Measurements from ENCODE around the gene GRB2.
"Not testable (repeated sequence)": the region's sequence is repeated elsewhere in the genome, so short reads cannot be mapped to it uniquely, and the experiment has no call there.

The GRB2 gene

DNA sequence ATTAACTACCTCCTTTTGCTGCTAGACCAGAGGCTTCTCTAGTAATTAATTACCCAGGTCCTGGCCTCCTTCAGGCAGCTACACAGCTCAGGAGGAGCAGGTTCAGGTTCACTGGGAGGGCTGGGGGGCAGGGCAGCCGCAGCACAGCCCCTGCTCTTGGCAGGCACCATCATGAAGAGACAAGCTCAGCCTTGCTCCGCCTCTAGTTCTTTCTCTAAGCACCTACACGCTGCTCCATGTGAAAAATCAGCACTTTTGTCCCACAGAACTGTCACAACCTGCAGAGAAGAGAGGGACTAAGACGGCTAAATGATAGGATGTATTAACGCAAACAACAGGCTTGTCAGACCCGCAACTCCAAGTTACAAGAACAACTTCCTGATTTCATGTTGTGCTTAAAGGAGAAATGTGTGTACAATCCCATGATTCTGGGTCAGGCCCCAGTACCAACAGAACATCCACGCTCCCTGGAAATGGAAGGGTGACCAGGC is 53.4 kb downstream of the GRB2 start:
- peaks cover 57% of the 10 kb centered on the region for H3K4me1 Mint-ChIP-seq
- DNase-seq (ENCODE audit: low spot score in 2 of 2) (no peak), ATAC-seq (replicated peaks; ENCODE audit: extremely low read depth, poor library complexity, severe bottlenecking) (no peak)
- H3K27me3 Mint-ChIP-seq = no peaks in the 10 kb centered on the region
- H3K9me3 Mint-ChIP-seq = no peaks in the 10 kb centered on the region
- H3K27ac Mint-ChIP-seq (ENCODE audit: low read depth) = no peak overlapping the region
- peaks cover 6% of the 10 kb centered on the region for H3K36me3 Mint-ChIP-seq (ENCODE audit: insufficient read depth)
- no peak overlapping the region for H3K4me3 Mint-ChIP-seq

DNA sequence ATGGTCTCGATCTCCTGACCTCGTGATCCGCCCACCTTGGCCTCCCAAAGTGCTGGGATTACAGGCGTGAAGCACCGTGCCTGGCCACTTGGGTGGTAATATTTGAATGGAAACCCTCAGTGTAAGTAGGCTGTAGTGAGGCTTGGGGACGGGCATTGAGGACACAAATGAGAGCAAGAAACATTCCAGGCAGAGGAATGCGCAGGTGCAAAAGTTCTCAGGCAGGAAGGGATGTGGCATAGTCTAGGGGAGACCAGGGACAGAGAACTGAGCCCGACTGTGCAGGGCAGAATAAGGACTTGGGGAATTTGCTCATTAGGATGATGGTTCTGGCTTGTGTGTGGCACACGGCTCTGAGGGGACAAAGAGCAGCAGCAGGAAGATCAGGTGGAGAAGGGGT is 54.8 kb downstream of the GRB2 start:
- Mint-ChIP-seq H3K4me1 (peaks cover 59% of the 10 kb centered on the region), H3K9me3 (no peaks in the 10 kb centered on the region), H3K4me3 (no peak overlapping the region), H3K27me3 (no peaks in the 10 kb centered on the region), H3K27ac (ENCODE audit: low read depth) (no peak overlapping the region), H3K36me3 (ENCODE audit: insufficient read depth) (peaks cover 2% of the 10 kb centered on the region)
- no peak for DNase-seq (ENCODE audit: low spot score in 2 of 2)
- ATAC-seq (replicated peaks; ENCODE audit: extremely low read depth, poor library complexity, severe bottlenecking) = no peak

DNA sequence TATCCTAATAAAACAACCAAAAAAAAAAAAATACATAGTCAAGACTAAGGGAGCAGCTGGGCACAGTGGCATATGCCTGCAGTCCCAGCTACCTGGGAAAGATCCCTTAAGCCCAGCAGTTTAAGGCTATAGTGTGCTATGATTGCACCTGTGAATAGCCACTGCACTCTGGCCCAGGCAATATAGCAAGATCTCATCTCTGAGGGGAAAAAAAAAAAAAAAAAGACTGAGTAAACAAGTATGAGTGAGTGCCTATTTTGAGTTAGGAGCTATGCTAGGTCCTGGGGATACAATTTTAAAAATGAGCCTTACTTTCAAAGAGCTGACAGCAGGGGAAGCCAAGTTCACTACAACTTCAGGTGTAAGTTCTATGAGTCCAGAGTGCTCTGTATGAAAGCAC is 55.4 kb downstream of the GRB2 start:
- H3K4me1 Mint-ChIP-seq = peaks cover 61% of the 10 kb centered on the region
- no peaks in the 10 kb centered on the region for H3K9me3 Mint-ChIP-seq
- no peak for DNase-seq (ENCODE audit: low spot score in 2 of 2)
- peak overlapping the region; percentile 2 for H3K27ac Mint-ChIP-seq (ENCODE audit: low read depth)
- ATAC-seq (replicated peaks; ENCODE audit: extremely low read depth, poor library complexity, severe bottlenecking) = no peak
- H3K36me3 Mint-ChIP-seq (ENCODE audit: insufficient read depth) = peaks cover 5% of the 10 kb centered on the region
- H3K27me3 Mint-ChIP-seq = no peaks in the 10 kb centered on the region
- no peak overlapping the region for H3K4me3 Mint-ChIP-seq

DNA sequence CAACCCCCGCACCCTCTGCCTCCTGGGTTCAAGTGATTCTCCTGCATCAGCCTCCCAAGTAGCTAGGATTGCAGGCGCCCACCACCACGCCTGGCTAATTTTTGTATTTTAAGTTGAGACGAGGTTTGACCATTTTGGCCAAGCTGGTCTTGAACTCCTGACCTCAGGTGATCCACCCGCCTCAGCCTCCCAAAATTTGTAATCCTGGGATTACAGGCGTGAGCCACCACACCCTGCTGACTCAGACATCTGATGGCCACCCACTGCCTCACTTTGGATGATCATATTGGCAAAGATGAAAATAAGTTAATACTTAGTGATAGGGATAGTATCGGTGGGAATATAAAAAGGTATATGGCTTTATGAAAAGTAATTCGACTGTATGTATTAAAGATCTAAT is 55.9 kb downstream of the GRB2 start:
- DNase-seq (ENCODE audit: low spot score in 2 of 2) (no peak), ATAC-seq (replicated peaks; ENCODE audit: extremely low read depth, poor library complexity, severe bottlenecking) (no peak)
- H3K27ac Mint-ChIP-seq (ENCODE audit: low read depth) = peak overlapping the region; percentile 2
- H3K4me1 Mint-ChIP-seq = peaks cover 61% of the 10 kb centered on the region
- H3K27me3 Mint-ChIP-seq = no peaks in the 10 kb centered on the region
- H3K4me3 Mint-ChIP-seq = no peak overlapping the region
- H3K9me3 Mint-ChIP-seq = no peaks in the 10 kb centered on the region
- peaks cover 5% of the 10 kb centered on the region for H3K36me3 Mint-ChIP-seq (ENCODE audit: insufficient read depth)

DNA sequence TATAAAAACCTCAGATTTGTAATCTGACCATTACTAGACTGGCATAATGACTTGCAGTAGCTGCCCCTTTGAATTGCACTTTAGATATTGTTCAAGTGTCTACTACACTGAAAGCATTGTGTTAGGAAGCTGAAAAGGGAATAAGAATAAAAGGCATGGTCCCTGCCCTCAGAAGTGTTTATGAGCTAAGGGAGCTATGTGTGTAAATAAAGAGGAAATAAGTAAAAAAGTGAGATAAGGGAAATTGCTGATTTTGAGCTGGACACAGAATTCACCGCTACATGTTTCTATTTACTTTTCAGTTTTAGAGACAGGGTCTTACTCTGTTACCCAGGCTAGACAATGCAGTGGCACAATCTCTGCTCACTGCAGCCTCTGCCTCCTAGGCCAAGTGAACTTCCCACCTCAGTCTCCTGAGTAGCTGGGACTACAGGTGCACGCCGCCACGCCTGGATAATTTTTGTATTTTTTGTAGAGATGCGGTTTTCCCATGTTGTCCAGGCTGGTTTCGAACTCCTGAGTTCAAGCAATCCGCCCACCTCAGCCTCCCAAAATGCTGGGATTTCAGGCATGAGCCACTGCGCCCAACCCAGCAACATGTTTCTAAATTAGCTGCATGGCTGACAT is 57.0 kb downstream of the GRB2 start:
- Mint-ChIP-seq H3K4me1 (peaks cover 68% of the 10 kb centered on the region), H3K27ac (ENCODE audit: low read depth) (peak overlapping the region; percentile 76), H3K36me3 (ENCODE audit: insufficient read depth) (peaks cover 5% of the 10 kb centered on the region), H3K9me3 (no peaks in the 10 kb centered on the region), H3K4me3 (peak overlapping the region; percentile 73), H3K27me3 (no peaks in the 10 kb centered on the region)
- DNase-seq (ENCODE audit: low spot score in 2 of 2) = no peak
- ATAC-seq (replicated peaks; ENCODE audit: extremely low read depth, poor library complexity, severe bottlenecking) = no peak

DNA sequence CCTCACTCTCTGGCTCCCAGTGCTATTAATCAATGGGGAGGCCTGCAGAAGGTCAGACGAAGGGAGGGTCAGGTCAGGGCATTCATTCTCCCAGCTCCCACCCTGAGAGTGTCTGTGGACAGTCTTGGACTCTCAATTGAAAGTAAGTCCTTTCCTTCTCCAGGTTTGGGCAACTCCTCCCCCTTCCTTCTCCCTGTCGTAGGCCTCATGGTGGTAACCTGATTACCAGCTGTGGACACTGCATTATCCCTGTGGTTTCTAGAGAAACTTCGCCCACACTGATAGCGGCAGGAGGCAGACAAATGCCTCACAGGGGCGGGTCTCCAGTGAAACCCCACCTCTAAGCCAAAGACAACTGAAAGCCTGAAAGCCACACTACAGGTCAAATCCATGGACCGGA is 58.6 kb downstream of the GRB2 start:
- Mint-ChIP-seq H3K27me3 (no peaks in the 10 kb centered on the region), H3K9me3 (no peaks in the 10 kb centered on the region), H3K27ac (ENCODE audit: low read depth) (peak overlapping the region; percentile 76), H3K4me1 (peaks cover 77% of the 10 kb centered on the region), H3K36me3 (ENCODE audit: insufficient read depth) (peaks cover 4% of the 10 kb centered on the region), H3K4me3 (peak overlapping the region; percentile 73)
- ATAC-seq (replicated peaks; ENCODE audit: extremely low read depth, poor library complexity, severe bottlenecking) = no peak
- DNase-seq (ENCODE audit: low spot score in 2 of 2) = no peak

DNA sequence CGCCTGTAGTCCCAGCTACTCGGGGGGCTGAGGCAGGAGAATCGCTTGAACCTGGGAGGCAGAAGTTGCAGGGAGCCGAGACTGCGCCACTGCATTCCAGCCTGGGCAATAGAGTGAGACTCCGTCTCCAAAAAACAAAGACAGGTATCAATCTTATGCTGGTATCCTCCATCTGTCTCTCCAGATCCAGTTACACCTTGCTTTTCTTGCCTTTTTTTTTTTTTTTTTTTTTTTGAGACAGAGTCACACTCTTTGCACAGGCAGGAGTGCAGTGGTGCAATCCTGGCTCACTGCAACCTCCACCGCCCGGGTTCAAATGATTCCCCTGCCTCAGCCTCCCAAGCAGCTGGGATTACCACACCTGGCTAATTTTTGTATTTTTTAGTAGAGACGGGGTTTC is 59.1 kb downstream of the GRB2 start:
- not testable (repeated sequence) for ATAC-seq (replicated peaks; ENCODE audit: extremely low read depth, poor library complexity, severe bottlenecking); H3K9me3 Mint-ChIP-seq; H3K27me3 Mint-ChIP-seq; H3K36me3 Mint-ChIP-seq (ENCODE audit: insufficient read depth); DNase-seq (ENCODE audit: low spot score in 2 of 2)
- H3K4me3 Mint-ChIP-seq = peak overlapping the region; percentile 73
- H3K4me1 Mint-ChIP-seq = peaks cover 81% of the 10 kb centered on the region
- H3K27ac Mint-ChIP-seq (ENCODE audit: low read depth) = peak overlapping the region; percentile 76

DNA sequence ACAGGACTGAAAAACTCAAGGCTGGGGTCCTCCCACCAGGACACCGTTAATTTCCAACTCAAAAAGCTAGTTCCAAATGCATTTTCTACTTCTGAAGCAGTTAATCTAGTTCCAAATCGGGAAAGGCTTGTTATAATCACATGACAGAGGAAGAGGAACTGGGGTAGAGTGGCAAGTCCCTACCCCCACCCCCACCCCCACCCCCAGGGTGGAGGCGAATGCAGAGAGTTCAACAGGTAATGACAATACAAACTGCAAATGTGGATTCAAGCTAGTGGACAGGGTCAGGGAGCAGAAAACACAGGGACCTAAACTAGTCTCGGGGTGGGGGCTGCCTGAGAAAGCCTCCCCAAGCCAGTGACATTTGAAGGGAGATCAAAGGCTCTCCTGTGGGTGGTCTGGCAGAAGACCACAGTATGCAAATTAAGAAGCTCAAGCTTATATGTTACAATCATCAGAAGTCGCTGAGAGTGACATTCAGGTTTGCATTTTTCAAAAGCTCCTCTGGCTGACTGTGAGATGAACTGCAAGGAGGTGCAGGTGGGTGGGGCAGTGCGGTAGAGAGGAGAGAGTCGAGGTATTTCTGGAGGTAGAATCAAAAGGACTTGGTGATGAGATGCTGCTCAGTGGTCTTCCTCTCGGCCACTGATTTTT is 59.8 kb downstream of the GRB2 start:
- ATAC-seq (replicated peaks; ENCODE audit: extremely low read depth, poor library complexity, severe bottlenecking) (peak; percentile 71), DNase-seq (ENCODE audit: low spot score in 2 of 2) (peak in 1 of 2 donors; percentile 27)
- no peaks in the 10 kb centered on the region for H3K9me3 Mint-ChIP-seq

DNA sequence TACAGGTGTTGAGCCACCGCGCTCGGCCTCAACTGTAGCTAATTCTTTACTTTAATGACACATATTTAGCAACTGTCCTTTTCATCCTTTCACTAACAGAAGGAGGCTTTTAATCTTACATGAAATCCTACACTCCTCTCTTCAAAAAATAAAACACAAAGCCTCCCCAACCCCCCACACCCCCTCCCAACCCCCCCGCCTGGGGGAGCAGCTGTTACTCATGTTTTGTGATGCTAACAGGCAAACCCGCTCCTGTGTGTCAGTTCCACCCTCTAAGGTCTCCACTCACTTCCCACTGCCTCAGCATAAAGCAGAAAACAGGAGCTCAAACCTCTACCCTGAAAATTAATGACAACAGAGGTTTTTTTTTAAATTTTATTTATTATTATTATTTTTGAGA is 60.8 kb downstream of the GRB2 start:
- H3K9me3 Mint-ChIP-seq = no peaks in the 10 kb centered on the region
- peaks cover 8% of the 10 kb centered on the region for H3K36me3 Mint-ChIP-seq (ENCODE audit: insufficient read depth)
- DNase-seq (ENCODE audit: low spot score in 2 of 2) (no peak), ATAC-seq (replicated peaks; ENCODE audit: extremely low read depth, poor library complexity, severe bottlenecking) (no peak)
- H3K27ac Mint-ChIP-seq (ENCODE audit: low read depth) = peak overlapping the region; percentile 93
- peaks cover 78% of the 10 kb centered on the region for H3K4me1 Mint-ChIP-seq
- H3K4me3 Mint-ChIP-seq = peak overlapping the region; percentile 73
- no peaks in the 10 kb centered on the region for H3K27me3 Mint-ChIP-seq

More for the DNA sequence above, 59.8 kb downstream of the GRB2 start:
- H3K36me3 Mint-ChIP-seq (ENCODE audit: insufficient read depth) = peaks cover 5% of the 10 kb centered on the region
- no peaks in the 10 kb centered on the region for H3K27me3 Mint-ChIP-seq
- peak overlapping the region; percentile 73 for H3K4me3 Mint-ChIP-seq
- peak overlapping the region; percentile 76 for H3K27ac Mint-ChIP-seq (ENCODE audit: low read depth)
- H3K4me1 Mint-ChIP-seq = peaks cover 76% of the 10 kb centered on the region

DNA sequence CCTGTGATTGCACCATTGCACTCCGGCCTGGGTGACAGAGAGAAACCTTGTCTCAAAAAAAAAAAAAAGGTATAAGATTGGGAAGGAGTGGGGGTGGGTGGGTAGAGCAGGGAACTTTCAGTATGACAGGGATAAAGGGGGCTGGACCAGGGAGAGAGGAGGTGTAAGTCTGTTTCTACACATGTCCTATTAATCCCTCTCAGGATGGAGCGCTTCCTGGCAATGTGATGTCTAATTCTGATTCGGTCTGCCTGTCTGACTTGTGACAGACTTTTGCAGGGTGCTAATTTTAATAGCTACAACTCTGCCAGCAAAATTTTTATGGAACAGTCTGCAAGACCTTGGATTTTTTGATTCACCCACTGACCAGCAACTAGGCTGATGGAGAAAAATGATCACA is 62.5 kb downstream of the GRB2 start:
- no peaks in the 10 kb centered on the region for H3K9me3 Mint-ChIP-seq
- H3K4me3 Mint-ChIP-seq = peak overlapping the region; percentile 73
- ATAC-seq (replicated peaks; ENCODE audit: extremely low read depth, poor library complexity, severe bottlenecking) = no peak
- H3K4me1 Mint-ChIP-seq = peaks cover 80% of the 10 kb centered on the region
- no peak for DNase-seq (ENCODE audit: low spot score in 2 of 2)
- H3K36me3 Mint-ChIP-seq (ENCODE audit: insufficient read depth) = peaks cover 13% of the 10 kb centered on the region
- H3K27me3 Mint-ChIP-seq = no peaks in the 10 kb centered on the region
- peak overlapping the region; percentile 93 for H3K27ac Mint-ChIP-seq (ENCODE audit: low read depth)

DNA sequence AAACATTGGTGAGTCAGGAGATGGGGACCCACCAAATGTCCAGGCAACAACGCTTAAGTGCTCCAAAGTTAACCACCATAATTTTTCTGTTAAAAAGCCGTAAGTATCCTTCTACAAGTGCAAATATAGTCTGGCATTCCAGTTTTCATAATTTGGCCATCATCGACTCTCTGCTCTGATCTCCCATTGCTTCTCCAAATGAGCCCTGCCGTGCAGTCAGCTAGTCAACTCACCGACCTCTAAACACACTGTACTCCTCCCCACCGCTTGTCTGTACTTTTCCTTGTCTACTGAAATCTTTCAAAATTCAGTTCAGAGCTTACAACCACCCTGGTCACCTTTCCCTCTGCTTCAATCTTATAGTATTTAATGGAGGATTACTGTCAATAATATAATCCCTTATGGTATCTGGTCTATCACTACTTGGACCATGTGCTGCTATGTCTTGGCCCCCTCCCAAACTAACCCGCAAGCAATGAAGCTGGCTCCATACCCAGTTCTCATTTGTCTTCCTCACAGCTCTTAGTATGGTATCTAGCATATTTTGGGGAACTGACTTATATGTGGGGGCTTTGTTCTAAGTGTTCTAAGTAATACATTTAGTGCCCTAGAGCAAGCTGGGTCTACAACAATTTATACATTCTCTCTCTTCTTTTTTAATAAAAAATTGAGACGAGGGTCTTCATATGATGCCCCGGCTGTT is 63.5 kb downstream of the GRB2 start:
- peaks cover 75% of the 10 kb centered on the region for H3K4me1 Mint-ChIP-seq
- peaks cover 15% of the 10 kb centered on the region for H3K36me3 Mint-ChIP-seq (ENCODE audit: insufficient read depth)
- DNase-seq (ENCODE audit: low spot score in 2 of 2) (no peak), ATAC-seq (replicated peaks; ENCODE audit: extremely low read depth, poor library complexity, severe bottlenecking) (no peak)
- no peaks in the 10 kb centered on the region for H3K27me3 Mint-ChIP-seq
- peak overlapping the region; percentile 73 for H3K4me3 Mint-ChIP-seq
- H3K27ac Mint-ChIP-seq (ENCODE audit: low read depth) = peak overlapping the region; percentile 93
- no peaks in the 10 kb centered on the region for H3K9me3 Mint-ChIP-seq

DNA sequence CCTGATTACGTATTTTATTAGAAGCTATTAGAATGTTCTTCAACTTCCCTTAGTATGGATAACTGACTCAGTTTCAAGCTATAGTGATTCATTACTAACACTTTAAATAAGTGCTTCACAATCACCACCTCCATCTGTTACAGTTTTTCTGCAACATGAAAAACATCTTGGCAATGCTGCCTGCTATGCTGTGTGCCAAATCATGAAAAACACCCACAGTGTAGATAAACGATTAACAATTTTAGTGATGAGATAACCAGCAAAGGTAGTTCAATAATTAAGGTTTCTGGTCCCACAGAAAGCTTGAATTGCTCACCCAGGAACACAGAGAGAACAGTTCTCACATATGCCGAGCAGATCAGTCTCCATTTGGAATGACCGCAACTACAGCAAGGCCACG is 64.8 kb downstream of the GRB2 start:
- H3K36me3 Mint-ChIP-seq (ENCODE audit: insufficient read depth) = peaks cover 15% of the 10 kb centered on the region
- H3K9me3 Mint-ChIP-seq = no peaks in the 10 kb centered on the region
- no peaks in the 10 kb centered on the region for H3K27me3 Mint-ChIP-seq
- H3K4me1 Mint-ChIP-seq = peaks cover 76% of the 10 kb centered on the region
- H3K27ac Mint-ChIP-seq (ENCODE audit: low read depth) = peak overlapping the region; percentile 93
- ATAC-seq (replicated peaks; ENCODE audit: extremely low read depth, poor library complexity, severe bottlenecking) (no peak), DNase-seq (ENCODE audit: low spot score in 2 of 2) (no peak)
- peak overlapping the region; percentile 9 for H3K4me3 Mint-ChIP-seq

DNA sequence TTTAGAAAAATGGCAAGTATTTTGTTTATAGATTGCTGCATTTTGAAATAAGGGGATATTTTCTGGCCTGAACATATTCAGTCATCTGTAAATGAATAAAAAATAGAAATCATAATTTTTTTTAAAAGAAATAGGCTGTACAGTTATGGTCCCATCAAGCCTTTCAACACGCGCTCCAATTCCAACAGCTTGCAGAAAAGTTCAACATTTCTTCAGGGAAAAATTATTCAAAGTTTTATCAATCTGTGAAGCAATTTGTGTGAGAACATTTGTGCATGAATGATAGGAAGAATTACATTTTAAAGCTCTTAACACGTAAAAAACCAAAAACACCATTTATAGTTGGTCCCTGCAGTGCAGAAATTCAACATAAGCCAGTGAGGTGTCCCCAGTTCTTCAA is 65.5 kb downstream of the GRB2 start:
- no peaks in the 10 kb centered on the region for H3K9me3 Mint-ChIP-seq

More for the DNA sequence above, 65.5 kb downstream of the GRB2 start:
- DNase-seq (ENCODE audit: low spot score in 2 of 2) = no peak
- H3K4me1 Mint-ChIP-seq = peaks cover 74% of the 10 kb centered on the region
- peaks cover 15% of the 10 kb centered on the region for H3K36me3 Mint-ChIP-seq (ENCODE audit: insufficient read depth)
- no peak for ATAC-seq (replicated peaks; ENCODE audit: extremely low read depth, poor library complexity, severe bottlenecking)
- H3K27me3 Mint-ChIP-seq = no peaks in the 10 kb centered on the region
- peak overlapping the region; percentile 93 for H3K27ac Mint-ChIP-seq (ENCODE audit: low read depth)
- peak overlapping the region; percentile 79 for H3K4me3 Mint-ChIP-seq
